GM12891 (cell line): ENCODE data around the gene DUSP8.

ENCODE experiments used
- PAX5 ChIP-seq: IDR thresholded peaks from 2 replicates; pipeline ENCODE4 v1.6.1; 2011; ENCODE audit warnings: low read length, moderate library complexity, mild to moderate bottlenecking; ENCODE audit not compliant: insufficient read depth, severe bottlenecking
- POLR2A ChIP-seq: IDR thresholded peaks from 2 replicates; pipeline ENCODE4 v1.6.1; 2011; ENCODE audit warnings: low read depth, low read length, control low read depth
- POLR2AphosphoS5 ChIP-seq: IDR thresholded peaks from 2 replicates; pipeline ENCODE4 v1.6.1; 2011; ENCODE audit warnings: low read depth, low read length, control low read depth
- SPI1 ChIP-seq: IDR thresholded peaks from 2 replicates; pipeline ENCODE4 v1.6.1; 2011; ENCODE audit warnings: low read depth, low read length, control low read depth
- TAF1 ChIP-seq: IDR thresholded peaks from 2 replicates; pipeline ENCODE4 v1.6.1; 2011; ENCODE audit warnings: low read depth, low read length, control low read depth

DNA sequence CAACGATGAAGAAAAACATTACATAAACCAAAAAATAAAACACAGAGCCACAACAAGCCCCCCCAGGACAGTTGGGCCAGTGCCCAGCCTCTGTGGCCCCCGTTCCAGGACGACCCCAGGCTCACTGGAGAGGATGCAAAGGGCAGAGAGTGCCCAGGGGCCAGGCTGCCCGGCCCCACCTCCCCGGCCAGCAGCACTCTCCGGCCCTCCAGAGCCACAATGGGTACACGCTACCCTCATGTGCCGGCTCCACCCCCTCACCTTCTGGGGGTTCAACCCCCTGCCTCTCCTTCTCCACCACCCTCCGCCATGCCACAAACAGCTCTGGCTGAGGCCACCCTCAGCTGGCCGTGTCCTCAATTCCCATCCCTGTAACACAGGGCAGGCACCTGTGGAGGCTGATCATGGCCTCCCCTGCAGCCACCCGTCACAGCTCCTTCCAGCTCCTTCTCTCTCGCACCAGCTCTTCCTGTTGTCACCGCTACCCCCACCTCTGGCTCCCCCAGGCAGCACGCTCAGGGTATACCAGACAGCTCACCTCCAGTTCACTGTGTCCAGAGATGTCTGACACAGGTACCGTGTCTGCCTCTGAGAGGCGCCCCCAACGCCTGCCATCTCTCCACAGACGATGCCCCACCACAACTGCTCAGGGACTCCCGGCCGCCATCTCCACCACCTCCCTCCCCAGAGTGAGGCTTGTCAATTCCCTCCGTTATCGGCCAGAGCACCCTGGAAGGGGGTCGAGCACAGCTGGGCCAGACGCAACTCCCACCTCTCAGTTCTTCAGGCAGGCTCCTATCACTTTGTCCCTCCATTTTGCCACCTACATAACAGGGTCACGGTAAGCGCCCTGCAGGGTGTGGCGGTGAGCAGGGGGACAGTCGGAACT is 54.7 kb downstream of the DUSP8 start:
- TF ChIP-seq POLR2A (no peak), TAF1 (no peak), POLR2AphosphoS5 (no peak), PAX5 (no peak), SPI1 (no peak)
